Ureter (tissue), 1 donor: ENCODE measurements around the gene OSBPL5. TPM values are rescaled to one million over a fixed set of nuclear protein-coding genes. Genes with fewer than 3 reads are reported as not detected.

Experiments
- total RNA-seq: library from RNA; stranded (reverse); gene quantifications from one replicate; pipeline ENCODE4 v1.2.4, GENCODE V29; 2023
- donor health status: DM: yes; HTN: yes; CAD: no.

OSBPL5 gene
- total RNA-seq, 1 donor from 2014 or later, result 84.3 TPM

Other genes starting within 250 kb of the OSBPL5 start
- 15.9 TPM for gene PHLDA2, start 235.9 kb downstream of the OSBPL5 start, total RNA-seq
- 189 TPM for gene NAP1L4, start 173.0 kb downstream of the OSBPL5 start, total RNA-seq
- 90.0 TPM for gene CARS1, start 107.9 kb downstream of the OSBPL5 start, total RNA-seq
- not detected for gene MRGPRG, start 53.5 kb upstream of the OSBPL5 start, total RNA-seq
- gene MRGPRE, start 67.1 kb upstream of the OSBPL5 start, total RNA-seq, result 0.81 TPM
- gene ZNF195, start 213.8 kb upstream of the OSBPL5 start, total RNA-seq, result 51.4 TPM